T-helper 1 cell treated with Interleukin-12 subunit alpha and Interleukin-12 subunit beta and Interleukin-4 antibody, amounts not matched to agents 30 ng/mL and 1 ng/mL, for 36 hours (primary cell): ENCODE measurements around the gene TSGA10IP. TPM values are rescaled to one million over a fixed set of nuclear protein-coding genes. Genes with fewer than 3 reads are reported as not detected.

Source experiments
- intact Hi-C: fragments of 100-400 bp; cut with micrococcal nuclease; formaldehyde crosslinking; loops from one replicate; pipeline ENCODE4 v1.15.1; 2024
- total RNA-seq: library from RNA; stranded (reverse); gene quantifications from 2 replicates; pipeline ENCODE4 v1.2.3, GENCODE V29; 2022

Gene TSGA10IP
- total RNA-seq, result not detected in 2 replicates

GRCh38 chr11:65945430-65945911 lies at the start of gene TSGA10IP:
Gene TSGA10IP (plus strand): TSS chr11:65945480. CDS start chr11:65945676, 196 bp downstream.
- intact Hi-C loops, result no loop called here

GRCh38 chr11:65895482-65895981 lies 49.7 kb upstream of the TSGA10IP start:
- intact Hi-C loops, result no loop called here

- intact Hi-C loops, result no loop called here
These were observed 49.0 kb upstream of the TSGA10IP start for GRCh38 chr11:65896034-65896999.

DNA sequence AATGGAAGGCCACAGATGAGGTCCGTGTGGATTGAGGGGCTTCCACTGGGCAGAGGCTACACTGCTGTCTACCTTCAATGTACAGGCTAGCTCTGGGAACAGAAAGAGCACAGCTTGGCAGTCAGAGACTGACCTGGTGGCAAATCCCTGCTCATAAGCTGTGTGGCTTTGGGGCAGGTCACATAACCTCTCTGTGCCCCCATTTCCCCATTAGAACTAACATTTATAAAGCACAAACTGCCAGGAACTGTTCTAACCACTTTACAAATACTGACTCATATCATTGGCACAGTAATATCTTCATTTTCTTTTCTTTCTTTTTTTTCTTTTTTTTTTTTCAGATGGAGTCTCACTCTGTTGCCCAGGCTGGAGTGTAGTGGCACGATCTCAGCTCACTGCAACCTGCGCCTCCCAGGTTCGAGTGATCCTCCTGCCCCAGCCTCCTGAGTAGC lies 48.2 kb upstream of the TSGA10IP start:
- intact Hi-C loops, result no loop called here

GRCh38 chr11:65898656-65899355 lies 46.5 kb upstream of the TSGA10IP start:
- intact Hi-C loops, result no loop called here

DNA sequence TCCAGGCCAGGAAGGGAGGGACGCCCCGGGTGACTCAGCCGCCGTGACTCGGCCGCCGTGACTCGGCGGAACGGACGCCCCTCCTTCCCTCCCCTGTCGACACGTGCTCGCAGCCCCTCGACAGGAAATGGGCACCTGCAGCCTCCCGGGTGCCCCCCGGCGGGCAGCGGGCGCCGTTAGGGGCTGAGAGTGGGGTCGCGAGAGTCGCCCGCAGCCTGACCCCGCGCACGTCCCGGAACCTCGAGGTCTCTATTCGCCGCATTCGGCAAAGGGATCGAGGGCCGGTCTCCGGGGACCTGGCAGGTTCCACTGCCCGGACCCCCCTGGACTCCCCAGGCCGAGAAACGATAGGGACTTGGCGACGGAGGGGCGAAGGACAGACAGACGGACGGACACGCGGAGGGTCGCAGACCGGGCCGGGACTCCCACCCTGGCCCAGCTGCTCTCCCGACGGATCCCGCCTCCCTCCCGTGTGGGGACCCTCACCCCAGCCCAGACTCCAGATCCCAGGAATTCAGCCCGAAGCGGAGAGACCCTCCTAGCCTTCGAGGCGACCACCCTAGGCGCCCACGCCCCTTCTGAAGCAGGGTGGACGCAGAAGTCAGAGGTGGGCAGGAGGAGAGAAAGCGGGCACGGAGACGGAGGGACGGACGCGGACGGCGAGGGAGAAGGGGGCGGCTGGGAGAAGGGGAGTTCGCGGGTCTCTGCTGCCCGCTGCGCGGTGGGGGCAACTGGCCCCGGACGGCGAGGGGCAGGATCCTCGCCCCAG lies 45.7 kb upstream of the TSGA10IP start:
- intact Hi-C loops, result loop anchor here (1.0 kb wide), 7 partner anchors 9 to 179 kb away; partner anchors contain the start of genes C11orf68, CCDC85B, DRAP1 and RNASEH2C

DNA sequence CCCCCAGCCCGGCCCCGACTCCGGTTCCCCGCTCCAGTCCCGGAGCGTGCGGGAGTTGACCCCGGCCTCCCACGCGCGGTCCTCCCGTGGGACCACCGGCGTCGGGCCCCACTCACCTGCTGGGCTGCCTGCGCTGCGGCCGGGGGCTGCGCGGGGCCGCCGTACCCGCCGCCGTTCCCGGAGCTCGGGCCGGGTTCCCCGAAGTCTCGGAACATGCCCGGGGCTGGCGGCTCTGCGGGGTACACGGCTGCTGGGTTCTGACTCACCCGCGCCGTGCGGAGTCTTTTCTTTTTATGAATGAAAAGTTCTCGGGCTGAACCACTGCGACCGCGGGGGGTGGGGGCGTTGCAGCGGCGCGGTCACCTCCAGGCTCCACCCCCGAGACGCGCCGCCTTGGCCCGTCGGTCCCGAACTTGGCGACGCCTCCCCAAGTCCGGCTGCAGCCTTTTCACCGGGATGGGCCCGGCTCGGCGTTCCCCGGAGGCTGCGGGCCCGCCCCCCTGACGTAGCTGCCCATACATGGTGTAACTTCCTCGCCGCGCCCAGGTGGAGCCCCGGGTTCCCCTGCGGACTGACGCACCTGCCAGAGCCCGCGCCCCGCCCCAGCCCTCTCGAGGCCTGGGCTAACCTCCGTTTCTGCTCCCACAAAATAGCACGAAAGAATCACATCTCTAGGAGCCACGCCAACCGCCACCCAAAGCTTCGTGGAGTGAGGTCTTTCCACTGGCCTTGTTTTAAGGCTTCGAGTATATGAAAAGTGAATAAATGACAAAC lies 45.0 kb upstream of the TSGA10IP start, which contains the start of gene FOSL1:
TSS of gene FOSL1 (minus strand) at position 264 of the 774 bp plus-strand sequence. CDS start at position 215, 49 bp downstream.
- intact Hi-C loops, result loop anchor here (1.0 kb wide), 7 partner anchors 9 to 180 kb away; partner anchors contain the start of genes C11orf68, CCDC85B, DRAP1 and RNASEH2C

- intact Hi-C loops, result loop anchor here (1.0 kb wide), 7 partner anchors 8 to 181 kb away; partner anchors contain the start of genes C11orf68, CCDC85B, DRAP1 and RNASEH2C
These were observed 44.4 kb upstream of the TSGA10IP start for GRCh38 chr11:65900899-65901180.

- intact Hi-C loops, result no loop called here
These were observed 42.2 kb upstream of the TSGA10IP start for GRCh38 chr11:65903068-65903481.

- intact Hi-C loops, result no loop called here
These were observed 41.6 kb upstream of the TSGA10IP start for GRCh38 chr11:65903715-65904114.

DNA sequence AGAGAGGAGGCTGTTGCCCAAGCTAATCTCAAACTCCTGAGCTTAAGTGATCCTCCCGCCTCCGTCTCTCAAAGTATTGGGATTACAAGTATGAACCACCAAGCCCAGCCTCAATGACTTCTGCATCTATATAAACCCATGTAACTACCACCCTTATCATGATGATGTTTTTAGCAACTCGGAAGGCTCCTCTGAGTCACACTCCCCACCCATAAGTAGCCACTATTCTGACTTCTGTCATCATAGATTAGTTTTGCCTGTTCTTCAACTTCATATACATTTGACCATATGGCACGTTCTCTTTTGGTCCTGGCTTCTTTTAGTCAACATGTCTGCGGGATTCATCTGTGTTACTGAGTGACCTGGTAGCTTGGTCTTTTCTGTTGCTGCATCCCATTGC lies 38.7 kb upstream of the TSGA10IP start:
- intact Hi-C loops, result no loop called here

GRCh38 chr11:65907878-65908277 lies 37.4 kb upstream of the TSGA10IP start:
- intact Hi-C loops, result no loop called here

- intact Hi-C loops, result no loop called here
These were observed 33.4 kb upstream of the TSGA10IP start for GRCh38 chr11:65911682-65912568.

DNA sequence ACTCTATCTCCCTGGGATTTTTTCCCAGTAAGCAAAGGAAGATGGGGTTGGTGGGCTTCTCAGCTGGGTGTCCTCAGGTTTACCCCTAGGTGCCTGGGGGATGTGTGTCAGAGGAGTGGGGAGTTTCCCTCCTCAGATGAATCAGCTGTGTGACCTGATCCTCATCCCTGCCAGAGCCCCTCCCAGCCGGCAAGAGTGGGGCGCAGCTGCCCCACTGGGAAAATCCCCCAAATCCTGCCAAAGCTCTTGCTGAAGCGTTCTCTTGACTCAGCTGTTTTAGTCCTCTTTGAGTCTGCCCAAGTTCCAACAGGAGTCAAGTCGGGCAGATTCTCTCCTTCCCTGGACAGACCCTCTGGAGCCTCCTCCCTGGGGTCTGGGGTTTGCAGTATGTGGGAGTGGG lies 32.4 kb upstream of the TSGA10IP start:
- intact Hi-C loops, result no loop called here

- intact Hi-C loops, result loop anchor here (5.0 kb wide), 1 partner anchor 253 kb away; the partner anchor contains the start of gene RELA
These were observed 30.0 kb upstream of the TSGA10IP start for GRCh38 chr11:65915101-65915820.

DNA sequence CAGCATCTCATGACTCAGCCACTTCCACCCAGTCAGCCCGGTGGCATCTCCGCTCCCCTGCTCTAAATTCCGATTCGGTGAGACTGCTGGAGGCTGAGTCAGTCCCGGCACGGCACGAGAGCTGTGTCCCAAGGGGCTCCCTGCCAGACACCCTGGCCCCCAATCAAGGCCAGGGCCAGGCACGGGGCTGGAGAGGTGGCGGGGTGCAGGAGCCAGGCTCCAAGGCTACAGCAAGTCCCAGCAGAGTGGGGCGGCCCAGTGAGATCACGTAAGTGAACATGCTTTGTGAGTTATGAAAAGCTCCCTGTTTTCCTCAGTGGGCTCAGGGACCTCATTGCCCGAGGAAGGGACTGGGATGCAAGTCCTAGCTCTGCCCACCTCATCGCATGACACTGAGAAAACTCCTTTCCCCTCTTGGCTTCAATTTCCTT lies 29.4 kb upstream of the TSGA10IP start:
- intact Hi-C loops, result loop anchor here (5.0 kb wide), 1 partner anchor 254 kb away; the partner anchor contains the start of gene RELA

DNA sequence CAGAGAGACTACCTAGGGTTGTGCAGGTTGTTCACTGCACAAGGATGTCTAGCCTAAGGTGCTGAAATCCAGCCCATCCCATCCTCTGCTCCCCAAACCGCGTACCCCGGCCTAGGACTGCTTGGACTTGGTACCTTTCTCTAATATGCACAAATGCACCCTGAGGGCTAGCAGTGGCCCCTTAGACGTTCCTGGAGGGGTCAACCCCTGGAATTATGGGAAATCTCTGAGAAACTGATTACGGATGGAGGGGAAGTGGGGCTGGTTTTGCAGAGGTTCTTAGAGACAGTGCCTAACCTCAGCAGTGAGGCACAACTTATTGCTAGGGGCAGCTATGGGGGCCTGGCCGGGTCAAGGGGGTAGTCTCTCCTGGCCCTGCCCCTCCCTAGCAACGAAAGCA lies 28.9 kb upstream of the TSGA10IP start:
- intact Hi-C loops, result loop anchor here (5.0 kb wide), 1 partner anchor 254 kb away; the partner anchor contains the start of gene RELA

DNA sequence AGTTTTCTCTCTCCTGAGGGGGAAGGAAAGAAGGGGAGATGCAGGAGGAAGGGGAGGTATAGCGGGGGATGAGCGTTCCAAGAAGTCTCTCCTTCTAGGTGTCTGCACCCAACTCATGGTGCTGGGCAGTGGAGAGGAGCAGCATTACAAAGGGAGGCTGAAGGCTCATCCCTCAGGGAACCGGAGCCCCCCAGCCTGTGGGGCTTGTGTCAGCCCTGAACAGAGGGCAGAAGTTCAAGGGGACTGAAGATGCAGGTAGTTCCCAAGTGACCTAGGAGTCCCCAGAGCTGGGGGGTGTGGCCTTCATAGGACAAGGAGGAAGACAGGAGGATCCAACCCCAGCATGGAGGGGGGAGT lies 28.2 kb upstream of the TSGA10IP start:
- intact Hi-C loops, result loop anchor here (5.0 kb wide), 1 partner anchor 255 kb away; the partner anchor contains the start of gene RELA
